GM18873 (cell line): ENCODE data around the gene SMCO1.
"Not testable (repeated sequence)": the region's sequence is repeated elsewhere in the genome, so short reads cannot be mapped to it uniquely, and the experiment has no call there.

Experiments
- ATAC-seq: cut with Tn5 transposase; IDR thresholded peaks from one replicate; pipeline ENCODE4 v1.9.1; 2021; ENCODE audit warnings: mild to moderate bottlenecking, moderate library complexity, moderate number of reproducible peaks; ENCODE audit not compliant: unreplicated experiment, low FRiP score

SMCO1 gene

GRCh38 chr3:196514913-196515621, at the start of gene SMCO1:
Gene SMCO1, minus strand, starts transcription at chr3:196515346. Its CDS starts 137 bp downstream, at chr3:196515209.
- ATAC-seq = no peak

GRCh38 chr3:196563721-196564225, 48.6 kb upstream of the SMCO1 start:
- ATAC-seq = no peak

GRCh38 chr3:196559826-196560225, 44.7 kb upstream of the SMCO1 start:
- no peak for ATAC-seq

- no peak for ATAC-seq
Measured at GRCh38 chr3:196558476-196558875, 43.3 kb upstream of the SMCO1 start.

- ATAC-seq = no peak
Measured at GRCh38 chr3:196557236-196557635, 42.1 kb upstream of the SMCO1 start.

- ATAC-seq = no peak
Measured at GRCh38 chr3:196555295-196555694, 40.1 kb upstream of the SMCO1 start.

GRCh38 chr3:196554205-196554604, 39.1 kb upstream of the SMCO1 start:
- ATAC-seq = no peak

- ATAC-seq = no peak
Measured at GRCh38 chr3:196553551-196553950, 38.4 kb upstream of the SMCO1 start.

GRCh38 chr3:196552253-196552652, 37.1 kb upstream of the SMCO1 start:
- no peak for ATAC-seq

GRCh38 chr3:196550172-196550571, 35.0 kb upstream of the SMCO1 start:
- not testable (repeated sequence) for ATAC-seq

- ATAC-seq = not testable (repeated sequence)
Measured at GRCh38 chr3:196549312-196549711, 34.2 kb upstream of the SMCO1 start.

GRCh38 chr3:196547067-196547466, 31.9 kb upstream of the SMCO1 start:
- no peak for ATAC-seq

GRCh38 chr3:196546537-196546936, 31.4 kb upstream of the SMCO1 start:
- ATAC-seq = no peak

GRCh38 chr3:196544491-196544992, 29.4 kb upstream of the SMCO1 start:
- no peak for ATAC-seq

GRCh38 chr3:196541684-196542445, 26.7 kb upstream of the SMCO1 start:
- ATAC-seq = no peak

- ATAC-seq = no peak
Measured at GRCh38 chr3:196537319-196537984, 22.3 kb upstream of the SMCO1 start.

- ATAC-seq = no peak
Measured at GRCh38 chr3:196533260-196533681, 18.1 kb upstream of the SMCO1 start.

- no peak for ATAC-seq
Measured at GRCh38 chr3:196531418-196531817, 16.3 kb upstream of the SMCO1 start.

GRCh38 chr3:196528639-196529233, 13.6 kb upstream of the SMCO1 start:
- ATAC-seq = no peak

- ATAC-seq = no peak
Measured at GRCh38 chr3:196525141-196525540, 10.0 kb upstream of the SMCO1 start.
